22Rv1 (cell line): ENCODE data around the gene NCOA3.

Experiments used
- CTCF ChIP-seq: fragments of 450-650 bp; IDR thresholded peaks from 2 replicates; pipeline ENCODE4 v1.5.1; 2017; ENCODE audit warnings: mild to moderate bottlenecking
- ZFX ChIP-seq: fragments of 450-650 bp; IDR thresholded peaks from 2 replicates; pipeline ENCODE4 v1.6.1; 2017; ENCODE audit warnings: antibody characterized with exemption, borderline replicate concordance

GRCh38 chr20:47487175-47487917 lies 14.3 kb upstream of the NCOA3 start:
- TF ChIP-seq CTCF (no peak), ZFX (no peak)
